22Rv1 (cell line): Measurements from ENCODE around the gene DIP2A.
"Not testable (repeated sequence)": the region's sequence is repeated elsewhere in the genome, so short reads cannot be mapped to it uniquely, and the experiment has no call there.

Experiments
- H3K27ac ChIP-seq: fragments of 450-650 bp; 2 replicates; pipeline ENCODE4 v1.5.1; 2017
- ZFX ChIP-seq: fragments of 450-650 bp; IDR thresholded peaks from 2 replicates; pipeline ENCODE4 v1.6.1; 2017; ENCODE audit warnings: antibody characterized with exemption, borderline replicate concordance
- TF ChIP-seq, protein P1 (sequence below): fragments of 450-650 bp; IDR thresholded peaks from 2 replicates; pipeline ENCODE4 v1.5.1; 2017; ENCODE audit warnings: mild to moderate bottlenecking

The DIP2A gene

DNA sequence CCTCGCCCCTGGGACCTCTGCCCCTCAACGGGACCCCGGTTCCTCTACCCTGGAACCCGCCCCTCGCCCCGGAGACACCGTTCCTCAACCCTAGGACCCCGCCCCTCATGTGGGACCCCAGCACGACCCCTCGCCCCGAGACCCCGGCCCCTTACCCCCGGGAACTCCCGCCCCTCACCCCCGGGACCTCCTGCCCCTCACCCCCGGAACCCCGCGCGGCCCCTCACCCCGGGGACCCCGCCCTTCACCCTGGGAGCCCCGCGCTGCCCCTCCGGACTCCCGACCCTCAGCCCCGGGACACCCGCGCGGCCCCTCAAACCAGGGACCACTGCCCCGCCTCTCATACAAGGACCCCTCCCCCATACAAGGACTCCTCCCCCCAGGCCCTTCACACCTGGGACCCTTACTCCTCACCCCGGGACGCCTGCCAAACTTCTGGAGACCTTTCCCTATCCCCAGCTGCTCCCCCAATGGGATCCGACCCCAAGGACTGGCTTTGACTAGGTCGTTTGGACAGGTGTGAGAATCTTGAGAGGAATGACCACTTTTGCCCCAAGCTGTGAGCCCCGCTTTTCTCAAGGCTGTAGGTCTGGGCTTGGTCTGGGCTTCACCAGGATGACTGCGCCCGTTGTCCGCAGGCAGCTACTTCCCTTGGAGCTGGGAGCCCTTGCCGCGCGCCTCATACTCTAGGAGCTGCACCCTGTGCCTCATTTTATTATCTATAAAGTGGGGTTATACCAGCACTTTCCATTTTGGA lies 843 bp downstream of the DIP2A start:
- peak overlapping the region; percentile 87 for H3K27ac ChIP-seq
- TF ChIP-seq, protein P1, sequence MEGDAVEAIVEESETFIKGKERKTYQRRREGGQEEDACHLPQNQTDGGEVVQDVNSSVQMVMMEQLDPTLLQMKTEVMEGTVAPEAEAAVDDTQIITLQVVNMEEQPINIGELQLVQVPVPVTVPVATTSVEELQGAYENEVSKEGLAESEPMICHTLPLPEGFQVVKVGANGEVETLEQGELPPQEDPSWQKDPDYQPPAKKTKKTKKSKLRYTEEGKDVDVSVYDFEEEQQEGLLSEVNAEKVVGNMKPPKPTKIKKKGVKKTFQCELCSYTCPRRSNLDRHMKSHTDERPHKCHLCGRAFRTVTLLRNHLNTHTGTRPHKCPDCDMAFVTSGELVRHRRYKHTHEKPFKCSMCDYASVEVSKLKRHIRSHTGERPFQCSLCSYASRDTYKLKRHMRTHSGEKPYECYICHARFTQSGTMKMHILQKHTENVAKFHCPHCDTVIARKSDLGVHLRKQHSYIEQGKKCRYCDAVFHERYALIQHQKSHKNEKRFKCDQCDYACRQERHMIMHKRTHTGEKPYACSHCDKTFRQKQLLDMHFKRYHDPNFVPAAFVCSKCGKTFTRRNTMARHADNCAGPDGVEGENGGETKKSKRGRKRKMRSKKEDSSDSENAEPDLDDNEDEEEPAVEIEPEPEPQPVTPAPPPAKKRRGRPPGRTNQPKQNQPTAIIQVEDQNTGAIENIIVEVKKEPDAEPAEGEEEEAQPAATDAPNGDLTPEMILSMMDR: no peak
- no peak for TF ChIP-seq ZFX

DNA sequence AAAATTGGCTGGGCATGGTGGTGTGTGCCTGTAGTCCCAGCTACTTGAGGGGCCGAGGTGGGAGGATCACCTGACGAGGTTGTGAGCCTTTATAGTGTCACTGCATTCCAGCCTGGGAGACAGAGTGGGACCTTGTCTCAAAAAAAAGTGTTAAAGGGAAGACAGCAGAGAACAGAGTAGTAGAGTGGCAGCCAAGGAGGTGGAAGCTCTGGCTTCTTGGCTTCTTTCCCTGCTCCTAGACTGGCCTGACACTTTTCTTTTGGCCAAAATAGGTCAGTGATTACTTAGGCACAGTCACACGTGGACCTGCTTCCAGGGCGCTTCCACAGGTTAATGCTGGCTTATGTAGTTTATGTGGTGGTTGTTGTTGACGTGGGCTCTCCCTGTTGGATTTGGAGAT lies 3.2 kb downstream of the DIP2A start:
- H3K27ac ChIP-seq: no peak overlapping the region
- no peak for TF ChIP-seq ZFX
- TF ChIP-seq, protein P1: no peak

DNA sequence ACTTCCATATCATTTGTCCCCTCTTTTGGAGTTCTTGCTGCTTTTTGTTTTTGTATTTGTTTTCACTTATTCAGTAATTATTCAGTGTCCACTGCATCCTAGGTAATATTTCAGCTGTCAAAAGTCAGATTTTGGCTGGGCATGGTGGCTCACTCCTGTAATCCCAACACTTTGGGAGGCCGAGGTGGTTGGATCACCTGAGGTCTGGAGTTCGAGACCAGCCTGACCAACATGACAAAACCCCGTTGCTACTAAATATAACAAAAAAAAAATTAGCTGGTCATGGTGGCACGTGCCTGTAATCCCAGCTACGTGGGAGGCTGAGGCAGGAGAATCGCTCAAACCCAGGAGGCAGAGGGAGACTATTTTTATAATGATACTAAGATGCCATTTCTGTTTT lies 6.5 kb downstream of the DIP2A start:
- not testable (repeated sequence) for H3K27ac ChIP-seq

DNA sequence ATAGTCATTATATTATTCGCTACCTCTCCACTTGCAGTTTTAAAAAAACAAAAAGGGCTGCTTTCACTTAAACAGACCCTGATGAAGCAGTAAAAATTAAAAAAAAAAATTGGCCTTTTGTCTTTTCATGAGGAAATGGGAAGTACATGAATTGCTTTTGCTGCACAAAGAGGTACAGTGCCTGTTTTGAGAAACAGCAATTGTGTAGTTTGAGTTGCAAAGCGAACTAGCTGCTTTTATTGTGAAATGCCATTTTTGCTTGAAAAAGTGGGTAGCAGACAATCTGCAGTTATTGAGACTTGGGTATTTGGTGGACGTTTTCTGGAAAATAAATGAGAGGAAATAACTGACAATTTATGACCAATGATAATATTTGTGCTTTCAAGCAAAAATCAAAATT lies 7.0 kb downstream of the DIP2A start:
- TF ChIP-seq, protein P1: no peak
- TF ChIP-seq ZFX: no peak
- H3K27ac ChIP-seq: no peak overlapping the region

DNA sequence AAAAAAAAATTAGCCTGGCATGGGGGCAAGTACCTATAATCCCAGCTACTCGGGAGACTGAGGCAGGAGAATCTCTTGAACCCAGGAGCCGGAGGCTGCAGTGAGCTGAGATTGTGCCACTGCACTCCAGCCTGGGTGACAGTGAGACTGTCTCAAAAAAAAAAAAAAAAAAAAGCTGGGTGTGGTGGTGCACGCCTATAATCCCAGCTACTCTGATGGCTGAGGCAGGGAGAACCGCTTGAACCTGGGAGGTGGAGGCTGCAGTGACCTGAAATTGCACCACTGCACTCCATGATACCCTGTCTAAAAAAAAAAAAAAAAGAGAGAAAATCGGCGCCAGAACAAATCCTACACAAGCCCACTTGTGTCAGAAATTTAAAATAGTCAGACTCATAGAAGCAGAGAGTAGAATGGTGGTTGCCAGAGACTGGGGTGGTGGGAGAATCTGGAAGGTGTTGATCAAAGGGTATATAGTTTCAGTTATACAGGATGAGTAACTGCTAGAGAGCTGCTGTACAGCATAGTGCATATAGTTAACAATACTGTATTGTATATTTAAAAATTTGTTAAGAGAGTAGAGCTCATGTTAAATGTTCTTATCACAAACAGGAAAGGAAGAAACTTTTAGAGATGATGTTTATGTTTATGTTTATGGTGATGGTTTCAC lies 9.6 kb downstream of the DIP2A start:
- TF ChIP-seq ZFX: no peak
- TF ChIP-seq, protein P1: no peak

DNA sequence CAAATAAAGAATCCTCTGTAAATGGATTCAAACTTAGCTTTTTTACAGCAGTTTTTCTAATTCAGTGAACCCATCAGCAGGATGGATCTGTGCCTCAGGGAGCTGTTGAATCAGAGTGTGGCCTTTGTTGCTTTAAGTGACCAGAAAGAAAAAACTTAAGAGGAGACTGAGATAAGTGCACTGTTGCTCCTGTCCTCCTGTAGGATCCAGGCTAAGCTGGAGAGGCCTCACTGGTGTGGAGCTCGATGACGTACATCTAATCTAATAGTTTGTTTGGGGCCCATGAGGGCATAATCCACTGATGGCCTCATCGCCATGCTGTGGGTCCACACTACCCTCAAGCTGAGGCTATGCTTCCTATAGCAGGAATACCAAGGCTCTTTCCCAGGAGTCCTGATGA lies 10.6 kb downstream of the DIP2A start:
- H3K27ac ChIP-seq: no peak overlapping the region
- TF ChIP-seq ZFX: no peak
- TF ChIP-seq, protein P1: no peak

More for the DNA sequence above, 9.6 kb downstream of the DIP2A start:
- no peak overlapping the region for H3K27ac ChIP-seq

DNA sequence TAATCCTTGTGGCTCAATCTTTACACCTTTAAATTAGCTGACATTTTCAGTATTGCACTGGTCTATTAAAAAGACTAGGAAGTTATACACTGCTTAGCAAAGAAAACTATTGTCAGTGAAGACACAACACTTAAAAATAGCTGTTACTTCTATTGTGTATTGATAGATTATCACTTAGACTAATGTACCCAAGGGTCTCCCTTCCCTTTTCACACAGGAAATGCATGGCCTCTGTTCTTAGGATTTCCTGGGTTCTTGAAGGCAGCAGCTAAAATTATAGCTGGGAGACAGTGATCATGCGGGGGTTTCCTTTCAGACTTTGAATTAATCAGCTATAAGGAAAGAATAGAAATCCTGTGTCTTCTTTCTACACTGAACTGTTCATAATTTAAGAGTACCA lies 12.8 kb downstream of the DIP2A start:
- H3K27ac ChIP-seq: no peak overlapping the region
- TF ChIP-seq, protein P1: no peak
- TF ChIP-seq ZFX: no peak
